Inflammatory macrophage (primary cell): ENCODE results near the gene TACSTD2.
"Not testable (repeated sequence)": the region's sequence is repeated elsewhere in the genome, so short reads cannot be mapped to it uniquely, and the experiment has no call there.

Experiments used
- DNase-seq, 2 donors: peaks; one replicate each; pipeline ENCODE4 v3.0.0-alpha.2; 2020 to 2022

TACSTD2 gene

GRCh38 chr1:58587667-58588066, 10.6 kb upstream of the TACSTD2 start:
- DNase-seq = no peak

- peak in 1 of 2 donors; percentile 18 for DNase-seq
These were observed 9.2 kb upstream of the TACSTD2 start for GRCh38 chr1:58586271-58586670.

GRCh38 chr1:58585581-58586151, 8.6 kb upstream of the TACSTD2 start:
- DNase-seq = no peak

GRCh38 chr1:58585166-58585565, 8.1 kb upstream of the TACSTD2 start:
- no peak for DNase-seq

- DNase-seq = peak; percentile 29 to 63
These were observed 7.2 kb upstream of the TACSTD2 start for GRCh38 chr1:58584082-58584895.

- peak; percentile 46 to 66 for DNase-seq
These were observed 6.4 kb upstream of the TACSTD2 start for GRCh38 chr1:58583496-58583895.

- not testable (repeated sequence) for DNase-seq
These were observed 5.1 kb upstream of the TACSTD2 start for GRCh38 chr1:58582143-58582542.

GRCh38 chr1:58581641-58582040, 4.6 kb upstream of the TACSTD2 start:
- DNase-seq = no peak

- no peak for DNase-seq
These were observed 3.1 kb upstream of the TACSTD2 start for GRCh38 chr1:58580186-58580585.

GRCh38 chr1:58577654-58578030, 590 bp upstream of the TACSTD2 start:
- no peak for DNase-seq

GRCh38 chr1:58576325-58576726, 726 bp downstream of the TACSTD2 start:
- DNase-seq = no peak

- DNase-seq = no peak
These were observed 1.3 kb downstream of the TACSTD2 start for GRCh38 chr1:58575551-58576324.

GRCh38 chr1:58574816-58575215, 2.2 kb downstream of the TACSTD2 start:
- peak in 1 of 2 donors; percentile 41 for DNase-seq

GRCh38 chr1:58573705-58574591, 3.1 kb downstream of the TACSTD2 start:
- no peak for DNase-seq

GRCh38 chr1:58573138-58573537, 3.9 kb downstream of the TACSTD2 start:
- no peak for DNase-seq

- DNase-seq = no peak
These were observed 4.4 kb downstream of the TACSTD2 start for GRCh38 chr1:58572690-58573089.

- DNase-seq = no peak
These were observed 5.4 kb downstream of the TACSTD2 start for GRCh38 chr1:58571616-58572015.

GRCh38 chr1:58570817-58571216, 6.2 kb downstream of the TACSTD2 start:
- DNase-seq = no peak

- no peak for DNase-seq
These were observed 7.0 kb downstream of the TACSTD2 start for GRCh38 chr1:58570094-58570493.

GRCh38 chr1:58568911-58569310, 8.1 kb downstream of the TACSTD2 start:
- no peak for DNase-seq

- no peak for DNase-seq
These were observed 8.7 kb downstream of the TACSTD2 start for GRCh38 chr1:58568271-58568860.

GRCh38 chr1:58566339-58566738, 10.7 kb downstream of the TACSTD2 start:
- DNase-seq = no peak
